Measurements from ENCODE around the gene SCGB3A2. TPM values are rescaled to one million over a fixed set of nuclear protein-coding genes. Genes with fewer than 3 reads are reported as not detected.

Gene SCGB3A2
- total and polyA plus RNA-seq, 2 of the 8 experiments (the other 6 are each of a cell fraction or from before 2014, with no cell fraction given), result 47.1 to 63.6 TPM

GRCh38 chr5:147832541-147832940 is 46.0 kb upstream of the SCGB3A2 start (continued):
- no peak for TF ChIP-seq SIN3A (conservative IDR thresholded peaks at IDR 0.05 in 1 of 2, IDR thresholded peaks at IDR 0.05 in 1 of 2; ENCODE audit: low read depth in 1 of 2, low read length in 2 of 2)
